ENCODE results near the gene MARCKSL1.
A peak's percentile ranks its signal among the peaks of the same experiment; 100 is the strongest.

MARCKSL1 gene

GRCh38 chr1:32335790-32336590, at the start of gene MARCKSL1:
TSS of gene MARCKSL1 (minus strand) at chr1:32336233. CDS start at chr1:32336033, 200 bp downstream.
- no peak for TF ChIP-seq CTCF (IDR thresholded peaks at IDR 0.05; ENCODE audit: borderline replicate concordance, insufficient read depth, low read depth, low read length)
- H3K4me3 ChIP-seq (ENCODE audit: low read depth, low read length): peak within 1 kb of the TSS; percentile 89

- no peak for TF ChIP-seq CTCF (IDR thresholded peaks at IDR 0.05; ENCODE audit: borderline replicate concordance, insufficient read depth, low read depth, low read length)
- no peak overlapping the region for H3K4me3 ChIP-seq (ENCODE audit: low read depth, low read length)
These were observed 44.0 kb upstream of the MARCKSL1 start for GRCh38 chr1:32380057-32380456.

GRCh38 chr1:32377541-32378220, 41.6 kb upstream of the MARCKSL1 start:
- no peak for TF ChIP-seq CTCF (IDR thresholded peaks at IDR 0.05; ENCODE audit: borderline replicate concordance, insufficient read depth, low read depth, low read length)
- H3K4me3 ChIP-seq (ENCODE audit: low read depth, low read length): no peak overlapping the region

- TF ChIP-seq CTCF (IDR thresholded peaks at IDR 0.05; ENCODE audit: borderline replicate concordance, insufficient read depth, low read depth, low read length): no peak
These were observed 40.2 kb upstream of the MARCKSL1 start for GRCh38 chr1:32376199-32376598.

GRCh38 chr1:32373996-32374592, 38.1 kb upstream of the MARCKSL1 start:
- no peak for TF ChIP-seq CTCF (IDR thresholded peaks at IDR 0.05; ENCODE audit: borderline replicate concordance, insufficient read depth, low read depth, low read length)
- no peak overlapping the region for H3K4me3 ChIP-seq (ENCODE audit: low read depth, low read length)

More at GRCh38 chr1:32376199-32376598, 40.2 kb upstream of the MARCKSL1 start:
- no peak overlapping the region for H3K4me3 ChIP-seq (ENCODE audit: low read depth, low read length)

DNA sequence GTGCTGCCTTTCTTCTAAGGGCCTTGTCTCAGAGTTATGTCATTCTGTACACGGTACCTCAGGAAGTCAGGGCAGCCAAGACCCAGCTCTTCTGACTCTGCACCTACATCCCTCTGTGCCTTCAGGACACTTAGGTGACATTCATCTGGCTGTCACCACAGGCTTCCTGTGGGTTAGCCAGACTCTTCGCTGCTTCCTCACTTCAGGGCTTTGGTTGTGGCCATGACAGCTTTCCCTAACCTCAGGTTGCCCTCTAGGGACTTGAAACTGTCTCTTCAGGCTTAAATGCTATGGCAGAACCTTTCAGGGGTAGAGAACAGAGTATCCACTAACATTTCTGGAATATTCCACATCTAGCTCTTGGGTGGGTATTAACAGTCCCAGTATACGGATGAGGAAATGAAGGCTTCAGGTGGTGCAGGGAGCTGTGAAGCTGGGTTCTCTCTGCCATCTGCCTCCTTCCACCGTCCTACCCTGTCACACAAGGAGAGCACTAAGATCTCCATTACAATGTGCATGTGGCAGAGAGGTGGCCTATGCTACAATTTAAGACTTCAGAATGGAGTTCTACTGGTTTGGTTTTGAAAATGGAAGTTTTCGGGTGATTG, 36.2 kb upstream of the MARCKSL1 start:
- no peak overlapping the region for H3K4me3 ChIP-seq (ENCODE audit: low read depth, low read length)
- TF ChIP-seq CTCF (IDR thresholded peaks at IDR 0.05; ENCODE audit: borderline replicate concordance, insufficient read depth, low read depth, low read length): 0 out of 2 replicates have a peak, but pooled peaks have one; percentile 14
